NCI-H1105 (cell line): Measurements from ENCODE around the gene DTNB.

Experiments used
- DNase-seq: peaks from one replicate; lab custom pipeline; 2025; lab: John Stamatoyannopoulos, UW

DTNB gene

GRCh38 chr2:25460261-25460905, 213.0 kb downstream of the DTNB start:
- DNase-seq: no peak

GRCh38 chr2:25454824-25455611, 218.4 kb downstream of the DTNB start:
- no peak for DNase-seq

- DNase-seq: no peak
These were observed 220.0 kb downstream of the DTNB start for GRCh38 chr2:25453199-25453905.

DNA sequence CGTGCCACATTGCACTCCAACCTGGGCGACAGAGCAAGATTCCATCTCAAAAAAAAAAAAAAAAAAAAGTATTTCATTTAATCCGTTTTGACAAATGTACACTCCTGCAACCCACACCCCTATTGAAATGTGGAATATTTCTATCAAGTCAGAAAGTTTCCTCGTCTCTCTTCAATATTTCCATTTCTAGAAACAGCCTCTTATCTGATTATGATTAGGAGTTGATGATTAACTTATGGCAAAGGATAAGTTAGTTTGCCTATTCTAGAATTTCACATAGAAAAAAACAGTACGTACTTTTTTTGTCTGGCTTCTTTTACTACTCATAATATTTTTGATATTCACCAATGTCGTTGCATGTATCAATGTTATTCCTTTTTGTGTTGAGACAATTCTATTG, 224.6 kb downstream of the DTNB start:
- no peak for DNase-seq

DNA sequence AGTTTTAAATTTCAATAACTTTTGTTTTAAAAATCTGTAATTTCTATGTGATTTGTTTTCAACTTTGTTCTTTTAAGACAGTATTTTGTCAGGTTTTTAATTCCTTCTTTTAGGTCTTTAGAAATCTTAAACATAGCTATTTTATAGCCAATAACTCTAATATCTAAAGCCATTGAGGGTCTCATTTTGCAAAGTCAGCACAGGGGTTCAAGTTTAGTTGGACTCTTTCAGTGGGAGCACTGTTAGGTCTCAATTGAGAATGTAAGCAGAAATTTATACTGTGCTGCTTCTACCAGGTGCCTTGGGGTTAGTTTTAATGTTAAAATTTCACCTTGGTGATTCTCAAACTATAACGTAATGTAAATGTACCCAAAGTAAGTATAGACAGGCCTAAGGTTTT, 226.4 kb downstream of the DTNB start:
- DNase-seq: no peak

DNA sequence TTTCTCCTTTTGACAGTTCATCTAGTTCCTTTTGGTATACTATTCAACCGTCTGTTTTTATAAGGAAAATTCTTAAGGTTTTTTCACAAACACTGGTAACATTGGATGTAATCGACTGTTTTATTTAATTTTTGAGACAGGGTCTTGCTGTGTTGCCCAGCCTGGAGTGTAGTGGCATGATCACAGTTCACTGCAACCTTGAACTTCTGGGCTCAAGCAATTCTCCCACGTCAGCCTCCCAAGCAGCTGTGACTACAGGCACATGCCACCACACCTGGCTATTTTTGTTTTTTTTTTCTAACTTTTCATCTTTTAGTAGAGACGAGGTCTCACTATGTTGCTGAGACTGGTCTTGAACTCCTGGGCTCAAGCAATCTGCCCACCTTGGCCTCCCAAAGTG, 227.3 kb downstream of the DTNB start:
- no peak for DNase-seq

DNA sequence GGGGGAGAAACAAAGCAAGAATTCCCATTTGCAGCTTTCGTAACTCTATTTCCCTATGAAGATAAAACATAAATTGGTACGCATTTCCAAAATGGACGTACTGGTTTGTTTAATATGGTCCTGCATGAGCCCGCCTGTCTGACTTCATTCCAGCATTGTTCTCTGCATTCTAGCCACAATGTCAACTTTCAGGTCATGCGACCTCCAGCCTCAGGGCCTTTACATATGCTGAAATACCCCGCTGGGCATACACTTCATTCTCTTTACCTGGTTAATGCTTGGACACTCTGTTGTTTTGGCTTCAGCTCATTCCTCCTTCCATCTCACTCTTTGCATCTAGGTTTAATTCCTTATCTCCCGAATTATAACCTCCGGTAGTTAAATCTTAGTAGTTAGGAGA, 227.9 kb downstream of the DTNB start:
- no peak for DNase-seq

DNA sequence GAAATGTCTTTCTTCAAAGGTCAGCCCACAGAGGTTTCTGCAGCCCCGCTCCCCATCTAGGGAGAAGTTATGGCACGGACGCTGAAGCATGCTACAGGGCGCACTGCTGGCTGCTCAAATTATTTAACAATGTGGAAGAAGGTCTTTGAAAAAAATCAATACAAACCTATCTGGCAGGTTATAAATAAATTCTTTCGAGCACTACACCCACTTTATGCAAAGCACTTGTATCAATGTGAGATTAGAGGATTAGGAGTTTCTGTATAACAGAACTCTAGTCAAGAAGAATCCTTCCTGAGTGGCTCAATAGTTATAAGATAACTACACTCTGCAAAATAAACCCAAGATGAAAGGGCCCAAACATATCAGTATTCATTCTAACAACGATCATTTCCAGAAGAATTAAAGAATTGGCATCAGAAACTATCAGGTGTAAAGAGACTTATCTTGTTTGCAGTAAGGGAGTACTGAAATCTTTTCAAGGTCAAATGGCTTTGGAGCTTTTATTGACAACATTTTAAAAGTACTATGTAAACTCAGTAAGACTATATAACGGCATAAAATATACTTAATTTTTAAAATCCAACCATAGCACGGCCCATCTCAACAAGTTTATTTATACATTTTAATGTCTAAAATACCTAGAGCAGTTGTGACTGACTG, 228.6 kb downstream of the DTNB start:
- DNase-seq: no peak

DNA sequence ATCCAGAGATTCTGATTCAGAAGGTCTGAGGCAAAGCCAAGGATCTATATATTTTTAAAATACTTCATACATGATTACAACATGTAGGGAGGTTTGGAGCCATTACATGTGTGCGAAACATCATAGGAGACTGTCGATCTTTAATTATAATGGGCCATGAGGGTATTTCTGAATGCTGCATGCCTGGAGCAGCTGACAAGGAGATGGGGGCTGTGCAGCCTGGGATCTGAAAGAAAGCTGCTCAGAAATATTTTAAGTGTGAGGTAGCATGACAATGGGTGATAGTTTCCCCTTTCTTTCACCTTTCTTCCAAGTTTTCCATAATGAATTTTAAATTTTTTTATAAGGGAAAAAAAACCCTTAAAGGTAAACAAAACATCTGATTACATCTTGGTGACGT, 229.6 kb downstream of the DTNB start:
- no peak for DNase-seq

DNA sequence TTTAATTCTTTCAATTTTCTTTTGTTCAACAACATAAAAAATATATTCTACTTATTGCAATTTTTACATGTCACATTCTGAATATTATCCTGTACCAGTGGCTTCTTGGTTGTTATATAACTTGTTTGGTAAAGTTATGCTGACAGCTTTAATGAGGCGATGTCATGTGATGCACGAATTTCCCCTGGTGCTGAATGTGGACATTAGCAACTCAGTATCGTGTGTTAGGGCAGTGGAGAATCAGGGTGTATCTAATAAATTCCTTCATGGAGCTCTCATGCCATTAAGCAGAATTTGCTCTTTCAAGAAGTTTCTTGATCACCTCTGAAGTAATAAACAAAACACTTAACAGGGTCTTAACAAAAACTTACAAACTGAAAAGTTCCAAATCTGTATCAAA, 232.0 kb downstream of the DTNB start:
- no peak for DNase-seq

- no peak for DNase-seq
These were observed 234.6 kb downstream of the DTNB start for GRCh38 chr2:25438793-25439192.

DNA sequence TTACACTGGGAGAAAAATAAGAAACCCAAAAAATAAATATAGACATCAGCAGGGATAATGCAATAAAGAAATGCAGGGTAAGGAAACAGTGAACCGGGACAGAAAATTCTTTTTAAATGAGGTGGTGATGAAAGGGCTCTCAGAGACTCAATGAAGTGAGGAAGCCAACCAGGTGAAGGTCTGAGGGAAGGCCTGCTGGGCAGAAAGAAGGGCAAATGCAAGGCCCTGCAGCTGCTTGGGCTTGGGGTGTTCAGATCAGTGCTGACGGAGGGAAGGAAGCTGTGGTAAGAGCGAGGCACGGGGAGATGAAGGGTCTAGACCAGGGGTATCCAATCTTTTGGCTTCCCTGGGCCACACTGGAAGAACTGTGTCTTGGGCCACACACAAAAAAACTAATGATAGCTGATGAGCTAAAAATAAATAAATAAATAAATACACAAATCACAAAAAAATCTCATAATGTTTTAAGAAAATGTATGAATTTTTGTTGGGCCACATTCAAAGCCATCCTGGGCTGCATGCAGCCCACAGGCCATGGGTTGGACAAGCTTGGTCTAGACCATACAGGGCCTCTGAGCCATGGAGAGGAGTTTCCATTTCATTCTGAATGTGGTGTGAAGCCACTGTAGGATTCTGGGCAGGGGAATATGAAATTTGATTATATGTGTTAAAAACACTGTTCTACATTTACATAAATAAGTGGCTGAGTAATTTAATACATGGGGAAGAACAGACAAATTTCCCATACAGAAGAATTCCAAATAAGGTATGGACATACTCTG, 235.3 kb downstream of the DTNB start:
- DNase-seq: no peak

DNA sequence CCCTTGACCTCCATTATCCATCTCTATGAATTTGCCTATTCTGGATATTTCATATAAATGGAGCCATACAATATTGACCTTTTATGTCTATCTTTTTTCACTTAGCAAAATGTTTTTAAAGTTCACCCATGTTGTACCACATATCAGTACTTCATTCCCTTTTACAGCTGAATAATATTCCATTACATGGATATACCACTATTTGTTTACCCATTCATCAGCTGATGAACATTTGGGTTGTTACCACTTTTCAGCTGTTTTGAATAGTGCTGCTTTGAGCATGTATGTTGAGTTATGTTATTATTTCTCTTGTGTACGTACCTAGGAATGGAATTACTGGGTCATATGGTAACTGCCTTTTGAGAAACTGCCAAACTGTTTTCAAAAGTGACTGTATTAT, 238.0 kb downstream of the DTNB start:
- DNase-seq: no peak

GRCh38 chr2:25431604-25432003, 241.8 kb downstream of the DTNB start:
- no peak for DNase-seq

- no peak for DNase-seq
These were observed 242.8 kb downstream of the DTNB start for GRCh38 chr2:25430556-25430955.

DNA sequence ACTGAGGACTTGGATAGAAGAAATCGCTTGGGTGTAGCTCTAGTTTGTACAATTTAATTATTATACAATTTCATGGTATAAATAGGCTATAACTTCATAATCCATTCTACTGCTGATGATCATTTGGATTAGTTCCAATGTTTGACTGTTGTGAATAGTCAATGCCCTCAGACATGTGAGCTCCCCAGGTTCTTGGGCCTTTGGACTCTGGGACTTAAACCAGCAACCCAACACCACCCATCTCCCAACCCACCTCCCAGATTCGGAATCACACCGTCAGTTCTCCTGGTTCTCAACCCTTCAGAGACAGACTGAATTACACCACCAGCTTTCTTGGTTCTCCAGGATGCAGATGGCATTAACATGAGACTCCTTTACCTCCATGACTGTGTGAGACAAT, 247.1 kb downstream of the DTNB start:
- no peak for DNase-seq

DNA sequence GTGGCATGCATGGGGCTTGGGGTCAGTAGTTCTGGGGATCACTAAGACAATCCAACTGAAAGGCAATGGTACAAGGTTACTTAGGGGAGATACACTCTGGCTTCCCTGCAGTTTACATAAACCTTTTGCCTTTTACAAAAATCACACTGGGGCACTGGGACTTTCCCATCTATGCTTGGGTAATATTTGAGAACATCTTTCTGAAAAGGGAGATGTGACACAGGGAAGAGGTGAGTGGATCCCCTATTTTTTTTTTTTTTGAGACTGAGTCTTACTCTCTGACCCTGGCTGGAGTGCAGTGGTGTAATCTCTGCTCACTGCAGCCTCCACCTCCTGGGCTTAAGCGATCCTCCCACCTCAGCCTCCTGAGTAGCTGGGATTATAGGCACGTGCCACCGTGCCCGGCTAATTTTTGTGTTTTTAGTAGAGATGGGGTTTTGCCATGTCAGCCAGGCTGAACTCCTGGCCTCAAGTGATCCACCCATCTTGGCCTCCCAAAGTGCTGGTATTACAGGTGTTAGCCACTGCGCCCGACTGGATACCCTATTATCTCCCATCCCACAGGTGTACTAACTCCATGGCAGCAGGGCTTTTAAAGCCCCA, 248.8 kb downstream of the DTNB start:
- no peak for DNase-seq

DNA sequence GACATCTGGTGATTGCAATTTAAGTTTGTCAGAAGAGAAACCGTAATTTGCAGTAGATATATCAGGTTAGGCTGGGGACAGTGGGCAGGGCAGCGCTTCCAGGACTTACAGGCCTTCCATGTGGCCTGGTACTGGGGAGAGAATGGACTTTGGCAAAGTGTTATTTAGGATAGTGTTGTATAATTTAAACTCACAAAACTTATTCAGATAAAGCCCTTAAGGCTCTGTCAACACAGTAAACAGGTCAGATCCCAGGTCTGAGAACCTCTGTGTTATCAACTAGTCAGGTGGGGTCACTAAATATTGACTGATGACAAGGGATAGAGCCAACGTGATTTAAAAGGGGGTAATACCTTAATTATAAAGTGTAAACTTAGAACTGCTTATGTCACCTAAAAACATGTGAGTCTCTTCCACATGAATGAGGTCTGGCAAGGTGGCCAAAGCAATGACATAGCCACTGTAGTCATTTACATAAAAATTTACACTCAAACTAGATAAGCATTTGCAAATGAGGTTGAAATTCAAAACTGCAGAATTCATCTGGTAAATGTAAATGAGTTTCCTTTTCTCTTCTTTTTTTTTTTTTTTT, 251.5 kb downstream of the DTNB start:
- no peak for DNase-seq

DNA sequence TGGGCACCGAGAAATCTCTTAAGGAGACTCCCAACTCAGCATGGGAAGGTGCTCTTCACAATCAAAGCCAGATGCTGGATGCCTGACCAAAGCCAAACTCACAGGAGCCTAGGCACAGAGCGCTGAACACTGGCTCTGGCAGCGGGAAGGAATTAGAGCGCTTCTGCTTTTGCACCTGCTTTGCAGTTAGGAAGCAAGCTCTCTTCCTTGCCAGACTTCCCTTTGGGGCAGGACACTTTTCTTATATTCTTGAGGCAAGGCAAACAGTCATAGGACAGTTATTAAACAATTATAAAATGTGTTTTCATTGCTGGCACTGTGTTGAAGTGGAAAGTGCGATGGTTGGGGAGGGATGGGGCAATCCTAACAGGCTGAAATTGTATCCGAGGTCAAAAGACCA, 252.1 kb downstream of the DTNB start:
- no peak for DNase-seq

DNA sequence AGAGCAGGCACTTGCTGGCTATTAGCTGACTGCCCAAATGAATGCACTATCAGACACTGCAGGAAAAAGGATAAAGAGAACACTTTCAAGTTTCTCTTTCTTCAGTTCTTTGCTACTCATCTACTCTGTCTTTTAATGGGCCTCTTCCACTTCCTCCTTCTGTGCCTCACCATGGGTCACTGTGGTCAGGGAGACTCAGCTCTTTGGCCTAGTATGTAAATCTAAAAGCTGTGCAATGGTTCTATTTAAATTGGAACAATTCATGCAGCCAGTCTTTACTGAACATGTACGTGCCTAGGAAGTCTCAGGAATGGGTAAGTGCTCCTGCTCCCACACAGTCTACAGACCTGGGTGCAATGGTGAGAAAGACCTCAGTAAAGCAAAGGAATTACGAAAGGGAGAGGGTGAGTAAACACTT, 252.5 kb downstream of the DTNB start:
- DNase-seq: no peak

DNA sequence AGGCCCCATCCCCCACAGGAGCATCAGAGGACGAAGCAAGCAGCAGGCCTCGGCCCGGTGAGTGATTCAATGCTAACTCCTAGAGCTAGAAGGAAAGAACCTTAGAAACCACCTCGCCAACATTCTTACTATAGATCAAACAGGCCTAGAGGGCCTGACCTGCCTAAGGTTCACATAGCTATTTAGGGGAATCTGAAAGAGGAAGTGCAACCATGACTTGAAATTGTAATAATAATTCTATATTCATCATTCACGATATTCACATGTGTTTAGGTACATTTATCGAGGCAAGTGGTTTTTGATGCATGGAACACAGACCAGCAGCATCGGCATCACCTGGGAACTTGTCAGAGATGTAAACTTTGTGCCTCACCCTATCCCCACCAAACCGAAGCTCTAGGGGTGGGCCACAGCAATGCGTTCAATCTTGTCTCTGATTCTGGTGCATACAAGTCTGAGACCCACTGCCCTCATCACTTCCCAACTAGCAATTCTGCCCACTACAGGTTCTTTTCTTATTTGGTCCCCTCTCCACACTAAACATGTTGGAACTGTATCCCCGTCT, 253.6 kb downstream of the DTNB start:
- DNase-seq: no peak
